ENCODE data around the gene DOCK11.

- TF ChIP-seq EZH2 (IDR thresholded peaks at IDR 0.05; ENCODE audit: borderline replicate concordance, low read depth, low read length, poor library complexity, severe bottlenecking) (no peak), CTCF (conservative IDR thresholded peaks at IDR 0.05; ENCODE audit: low read depth, low read length) (peak; percentile 57)
These were observed 148.8 kb downstream of the DOCK11 start for GRCh38 chrX:118644378-118644777.
